ENCODE data around the gene ZBTB16.

DNA sequence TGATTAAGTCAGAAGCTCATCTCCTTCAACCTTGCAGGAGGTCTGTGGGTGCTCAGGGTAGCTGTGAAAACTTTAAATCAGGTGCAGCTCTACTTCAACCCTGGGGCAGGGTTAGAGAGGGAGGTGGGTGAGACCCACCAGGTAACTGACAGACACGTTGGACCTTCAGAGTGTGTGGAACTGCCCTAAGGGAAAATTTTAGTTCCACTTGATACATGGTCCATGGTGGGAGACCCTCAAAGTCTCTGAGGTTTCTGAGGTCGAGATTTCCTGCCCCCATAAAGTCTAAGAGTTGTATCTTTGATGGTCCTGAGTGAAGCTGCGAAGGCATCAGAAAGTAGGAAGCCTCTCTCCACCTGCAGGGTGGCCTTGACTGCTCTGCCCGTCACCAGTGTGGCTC is 212.8 kb downstream of the ZBTB16 start:
- TF ChIP-seq POLR2A (IDR thresholded peaks at IDR 0.05) (no peak), POLR2AphosphoS5 (IDR thresholded peaks at IDR 0.05) (no peak), EP300 (IDR thresholded peaks at IDR 0.05) (no peak)
- TF ChIP-seq, protein P1, sequence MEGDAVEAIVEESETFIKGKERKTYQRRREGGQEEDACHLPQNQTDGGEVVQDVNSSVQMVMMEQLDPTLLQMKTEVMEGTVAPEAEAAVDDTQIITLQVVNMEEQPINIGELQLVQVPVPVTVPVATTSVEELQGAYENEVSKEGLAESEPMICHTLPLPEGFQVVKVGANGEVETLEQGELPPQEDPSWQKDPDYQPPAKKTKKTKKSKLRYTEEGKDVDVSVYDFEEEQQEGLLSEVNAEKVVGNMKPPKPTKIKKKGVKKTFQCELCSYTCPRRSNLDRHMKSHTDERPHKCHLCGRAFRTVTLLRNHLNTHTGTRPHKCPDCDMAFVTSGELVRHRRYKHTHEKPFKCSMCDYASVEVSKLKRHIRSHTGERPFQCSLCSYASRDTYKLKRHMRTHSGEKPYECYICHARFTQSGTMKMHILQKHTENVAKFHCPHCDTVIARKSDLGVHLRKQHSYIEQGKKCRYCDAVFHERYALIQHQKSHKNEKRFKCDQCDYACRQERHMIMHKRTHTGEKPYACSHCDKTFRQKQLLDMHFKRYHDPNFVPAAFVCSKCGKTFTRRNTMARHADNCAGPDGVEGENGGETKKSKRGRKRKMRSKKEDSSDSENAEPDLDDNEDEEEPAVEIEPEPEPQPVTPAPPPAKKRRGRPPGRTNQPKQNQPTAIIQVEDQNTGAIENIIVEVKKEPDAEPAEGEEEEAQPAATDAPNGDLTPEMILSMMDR (IDR thresholded peaks at IDR 0.05), result no peak

Data from stomach (tissue), 4 donors.